Activated CD4-positive, alpha-beta T cell treated with anti-CD3 and anti-CD28 coated beads, Interleukin-2, amount 50 U/mL, for 1 hour (primary cell): Measurements from ENCODE around the gene CNP.
"Not testable (repeated sequence)": the region's sequence is repeated elsewhere in the genome, so short reads cannot be mapped to it uniquely, and the experiment has no call there.

Source experiments
- DNase-seq: peaks from one replicate; pipeline ENCODE4 v3.0.0-alpha.2; 2020

The CNP gene

DNA sequence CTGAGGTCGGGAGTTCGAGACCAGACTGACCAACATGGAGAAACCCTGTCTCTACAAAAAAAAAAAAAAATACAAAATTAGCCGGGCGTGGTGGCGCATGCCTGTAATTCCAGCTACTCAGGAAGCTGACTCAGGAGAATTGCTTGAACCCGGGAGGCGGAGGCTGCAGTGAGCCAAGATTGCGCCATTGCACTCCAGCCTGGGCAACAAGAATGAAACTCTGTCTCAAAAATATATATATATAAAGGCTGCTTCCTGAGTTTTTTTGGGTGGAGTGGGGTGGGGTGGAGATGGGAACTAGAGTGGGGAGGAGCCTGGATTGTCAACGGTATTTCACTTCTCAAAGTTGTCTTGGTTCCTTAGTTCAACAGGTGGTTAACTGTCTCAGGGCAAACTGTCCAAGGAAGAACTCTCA lies 43.7 kb downstream of the CNP start:
- DNase-seq: not testable (repeated sequence)

DNA sequence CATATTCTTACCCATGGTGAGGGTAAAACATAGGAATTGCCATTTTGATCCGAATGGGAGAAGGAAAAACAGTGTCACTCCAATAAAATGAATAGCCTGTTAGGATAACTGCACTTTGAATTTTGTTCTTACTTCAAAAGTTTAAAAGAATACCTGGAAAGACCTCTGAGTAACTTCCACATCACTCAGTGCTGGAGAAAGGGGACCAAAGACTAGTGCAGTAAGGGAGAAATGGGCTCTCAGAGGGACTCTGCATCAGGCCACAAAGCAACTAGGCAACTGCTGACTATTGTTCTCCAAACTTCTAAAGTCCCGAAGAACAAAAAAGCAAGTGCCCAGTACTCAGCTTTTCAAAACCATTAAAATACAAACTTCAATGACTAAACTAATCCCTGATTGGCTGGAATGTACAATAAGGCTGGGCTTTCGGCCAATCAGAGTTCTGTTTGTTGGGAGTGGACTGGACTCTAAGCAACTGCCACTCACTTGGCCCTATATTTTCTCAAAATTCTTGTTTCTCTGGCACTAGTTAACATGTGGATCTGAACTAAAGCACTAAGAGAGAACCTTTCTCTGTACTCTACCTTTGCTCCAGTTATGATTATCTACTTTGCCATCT lies 44.4 kb downstream of the CNP start:
- no peak for DNase-seq

- DNase-seq: not testable (repeated sequence)
These were observed 45.8 kb downstream of the CNP start for GRCh38 chr17:42012363-42012762.

GRCh38 chr17:42013740-42014139 lies 47.1 kb downstream of the CNP start:
- not testable (repeated sequence) for DNase-seq

DNA sequence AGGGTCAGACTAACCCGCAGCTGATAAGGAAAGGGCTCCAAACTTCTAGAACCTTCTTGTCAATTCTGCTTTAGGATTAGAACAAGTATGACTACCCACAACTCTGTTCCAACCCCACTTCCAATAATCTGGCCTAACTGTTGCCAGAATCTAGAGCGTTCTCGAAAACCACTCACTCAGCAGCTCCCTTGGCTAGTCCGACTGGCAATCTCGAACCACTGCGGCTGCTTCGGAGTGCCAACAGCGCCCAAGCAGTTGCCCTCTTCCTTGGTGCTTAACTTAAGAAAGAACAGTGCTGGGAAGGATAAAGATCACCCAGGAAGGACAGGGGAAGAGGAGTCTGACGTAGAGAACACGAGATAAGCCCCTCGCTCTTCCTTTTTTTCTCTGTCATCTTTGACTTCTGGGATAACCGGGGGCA lies 49.8 kb downstream of the CNP start:
- DNase-seq: peak; percentile 13

DNA sequence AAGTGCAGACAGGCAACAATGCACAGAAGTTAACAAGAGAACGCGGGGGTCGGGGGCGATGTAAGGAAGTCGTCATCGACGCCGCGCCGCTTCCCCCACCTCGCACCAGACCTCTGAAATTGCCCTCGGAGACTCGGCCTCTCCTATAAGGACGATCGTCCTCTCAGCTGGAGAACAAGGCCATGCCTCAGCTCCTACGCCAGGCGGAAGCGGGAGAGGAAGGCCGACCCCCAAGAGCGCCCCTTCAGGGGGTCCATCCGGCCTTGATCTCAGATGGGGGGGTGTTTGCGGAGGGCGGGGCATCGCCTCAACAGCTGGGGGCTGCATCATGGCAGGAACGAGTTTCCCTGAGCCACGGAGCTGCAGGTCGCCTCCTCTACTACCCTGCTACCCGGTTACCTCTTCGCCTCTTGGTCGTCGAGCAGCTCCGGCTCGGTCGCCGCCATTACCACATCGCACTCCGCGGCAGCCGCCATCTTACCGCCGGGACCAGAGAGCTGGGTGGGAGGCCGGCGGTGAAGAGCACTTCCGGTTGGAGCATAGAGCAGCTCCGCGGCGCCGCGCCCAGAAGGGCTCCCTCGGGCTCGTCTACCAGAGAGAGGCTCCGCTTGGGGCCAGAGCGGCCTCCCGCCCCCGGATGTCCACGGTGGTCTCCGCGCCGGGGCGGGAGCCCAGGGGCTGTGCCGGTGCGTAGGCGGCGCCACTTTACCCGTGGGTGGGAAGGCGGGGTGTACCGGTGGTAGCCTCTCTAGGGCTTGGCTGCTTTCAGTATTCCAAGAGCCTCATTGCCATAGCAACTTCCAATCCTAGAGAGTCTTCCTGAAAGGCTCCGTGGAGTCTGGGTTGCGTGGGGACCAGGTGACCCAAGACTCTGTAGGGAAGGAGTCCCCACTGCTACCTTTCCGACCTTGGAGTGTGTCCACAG lies 50.6 kb downstream of the CNP start, which contains the start of gene DNAJC7:
TSS of gene DNAJC7 (minus strand) at position 499 of the 925 bp plus-strand sequence. CDS start at position 476, 23 bp downstream.
- DNase-seq: peak; percentile 87

DNA sequence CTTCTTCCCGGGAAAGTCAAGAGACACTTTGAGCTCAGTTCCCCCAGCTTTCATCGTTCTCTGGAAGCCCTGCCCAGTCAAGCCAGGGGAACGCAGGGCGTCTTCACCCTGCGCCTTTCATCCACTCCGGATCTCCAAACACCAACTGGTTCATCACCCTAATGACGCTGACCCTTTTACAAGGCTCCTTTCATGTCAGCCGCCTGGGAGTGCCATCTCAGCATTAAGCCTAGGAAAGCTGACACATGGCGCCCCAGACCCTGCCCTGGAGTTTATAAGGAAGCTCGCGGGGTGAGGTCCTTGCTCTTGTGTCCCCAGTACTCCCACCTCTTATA lies 51.2 kb downstream of the CNP start:
- DNase-seq: no peak

DNA sequence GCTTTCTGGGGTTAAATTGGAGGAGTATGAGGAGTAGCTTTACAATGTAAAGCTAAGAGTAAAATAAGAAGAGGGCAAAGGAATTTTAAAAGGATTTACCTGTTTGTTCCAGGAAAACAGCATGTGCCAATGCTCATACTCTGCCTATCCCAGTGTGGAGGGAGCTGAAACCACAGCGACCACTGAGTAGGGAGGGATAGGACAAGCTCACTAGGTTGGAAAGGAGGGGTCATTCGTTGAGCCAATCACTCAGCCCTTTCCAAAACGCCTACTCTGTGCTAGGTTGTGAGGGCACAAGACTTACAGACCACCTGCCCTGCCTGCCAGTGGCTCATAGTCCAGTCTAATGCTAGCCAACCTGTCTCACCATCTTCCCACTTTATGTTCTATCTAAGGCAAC lies 51.7 kb downstream of the CNP start:
- DNase-seq: no peak

DNA sequence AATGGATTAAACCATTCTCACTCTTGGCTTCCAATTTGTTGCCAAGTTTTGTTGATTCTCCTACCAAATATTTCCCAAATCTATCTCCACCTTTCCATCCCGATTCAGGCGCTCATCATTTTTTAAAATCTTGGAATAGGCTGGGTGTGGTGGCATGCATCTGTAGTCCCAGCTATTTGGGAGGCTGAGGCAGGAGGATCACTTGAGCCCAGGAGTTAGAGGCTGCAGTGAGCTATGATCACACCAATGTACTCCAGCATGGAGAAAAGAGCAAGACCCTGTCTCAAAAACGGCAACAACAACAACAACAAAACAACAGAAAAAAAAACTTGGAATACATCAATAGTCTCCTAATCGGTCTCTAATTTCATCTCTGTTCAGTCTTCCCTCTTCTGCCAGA lies 52.4 kb downstream of the CNP start:
- no peak for DNase-seq

DNA sequence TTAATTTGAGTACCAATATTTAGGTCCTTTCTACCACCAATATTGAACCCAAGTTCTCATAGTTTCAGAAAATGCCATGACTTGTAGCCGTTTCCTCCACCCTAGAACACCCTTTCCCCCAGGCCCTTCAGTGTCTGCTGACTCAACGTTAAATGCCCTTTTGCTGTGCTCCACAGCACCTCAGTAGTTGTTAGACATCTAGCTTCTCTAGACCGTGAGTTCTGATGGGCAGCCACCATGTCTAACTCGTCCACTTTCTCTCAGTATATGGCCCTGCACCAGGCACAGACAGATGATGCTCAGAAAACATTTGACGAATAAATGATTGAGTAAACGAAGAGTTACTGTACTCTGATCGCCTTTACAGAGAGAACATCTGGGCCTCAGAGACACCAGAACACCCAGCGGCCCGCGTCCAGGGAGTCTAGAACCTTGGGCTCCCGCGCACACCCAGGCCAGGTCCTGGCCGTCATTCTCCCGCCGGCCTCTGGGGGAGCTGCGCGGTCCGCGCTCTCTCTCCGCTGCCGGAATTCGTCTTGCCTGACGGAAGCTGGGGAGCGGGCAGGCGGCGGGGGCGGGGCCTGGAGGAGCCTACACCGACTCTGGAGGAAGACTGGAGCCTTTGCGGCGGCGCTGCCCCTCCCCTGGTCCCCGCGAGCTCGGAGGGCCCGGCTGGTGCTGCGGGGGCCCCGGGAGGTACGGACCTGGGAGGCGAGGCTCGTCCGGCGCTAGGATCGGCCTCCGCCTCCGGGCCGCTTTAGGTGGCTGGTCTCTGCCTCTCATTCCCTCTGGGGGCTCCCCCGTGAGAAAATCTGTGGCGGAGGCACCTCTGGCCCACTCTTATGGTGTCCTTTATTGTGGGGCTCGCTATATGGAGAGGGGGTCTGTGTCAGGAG lies 53.2 kb downstream of the CNP start, which contains the start of gene NKIRAS2:
TSS of gene NKIRAS2 (plus strand) at position 582 of the 896 bp plus-strand sequence. CDS start 1,488 bp downstream, outside the sequence.
- DNase-seq: peak; percentile 92

DNA sequence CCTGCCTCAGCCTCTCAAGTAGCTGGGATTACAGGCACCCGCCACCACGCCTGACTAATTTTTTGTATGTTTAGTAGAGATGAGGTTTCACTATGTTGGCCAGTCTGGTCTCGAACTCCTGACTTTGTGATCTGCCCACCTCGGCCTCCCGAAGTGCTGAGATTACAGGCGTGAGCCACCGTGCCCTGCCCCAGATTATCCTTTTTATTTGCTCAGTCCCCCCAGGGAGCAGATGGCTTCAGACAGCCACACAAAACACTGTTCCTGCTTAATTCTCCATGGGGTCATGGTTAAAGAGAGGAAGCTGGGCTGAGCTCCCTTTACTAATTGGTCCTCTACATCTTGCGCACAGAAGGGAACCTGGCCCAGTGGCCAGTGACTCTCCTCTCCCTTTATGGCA lies 54.2 kb downstream of the CNP start:
- not testable (repeated sequence) for DNase-seq

- DNase-seq: no peak
These were observed 57.1 kb downstream of the CNP start for GRCh38 chr17:42023524-42024349.

DNA sequence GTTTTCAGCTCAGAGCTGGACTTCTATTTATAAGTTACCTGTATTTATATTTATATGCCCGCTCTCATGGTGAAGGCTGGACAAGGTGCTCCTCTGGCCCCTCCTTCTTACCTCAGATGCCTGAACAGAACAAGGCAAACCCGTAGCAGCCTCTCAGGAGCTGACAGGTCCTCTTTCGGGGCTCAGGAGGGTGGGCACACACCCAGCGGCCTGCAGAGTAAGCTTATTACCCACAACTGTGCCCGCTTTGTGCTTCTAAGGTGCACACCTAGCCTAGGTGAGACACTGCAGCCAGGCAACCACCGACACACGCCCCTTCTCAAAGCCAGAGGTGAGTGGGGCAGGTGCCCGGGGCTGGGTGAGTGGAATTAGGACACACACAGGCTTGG lies 58.6 kb downstream of the CNP start:
- no peak for DNase-seq

GRCh38 chr17:42025936-42026335 lies 59.3 kb downstream of the CNP start:
- DNase-seq: no peak

DNA sequence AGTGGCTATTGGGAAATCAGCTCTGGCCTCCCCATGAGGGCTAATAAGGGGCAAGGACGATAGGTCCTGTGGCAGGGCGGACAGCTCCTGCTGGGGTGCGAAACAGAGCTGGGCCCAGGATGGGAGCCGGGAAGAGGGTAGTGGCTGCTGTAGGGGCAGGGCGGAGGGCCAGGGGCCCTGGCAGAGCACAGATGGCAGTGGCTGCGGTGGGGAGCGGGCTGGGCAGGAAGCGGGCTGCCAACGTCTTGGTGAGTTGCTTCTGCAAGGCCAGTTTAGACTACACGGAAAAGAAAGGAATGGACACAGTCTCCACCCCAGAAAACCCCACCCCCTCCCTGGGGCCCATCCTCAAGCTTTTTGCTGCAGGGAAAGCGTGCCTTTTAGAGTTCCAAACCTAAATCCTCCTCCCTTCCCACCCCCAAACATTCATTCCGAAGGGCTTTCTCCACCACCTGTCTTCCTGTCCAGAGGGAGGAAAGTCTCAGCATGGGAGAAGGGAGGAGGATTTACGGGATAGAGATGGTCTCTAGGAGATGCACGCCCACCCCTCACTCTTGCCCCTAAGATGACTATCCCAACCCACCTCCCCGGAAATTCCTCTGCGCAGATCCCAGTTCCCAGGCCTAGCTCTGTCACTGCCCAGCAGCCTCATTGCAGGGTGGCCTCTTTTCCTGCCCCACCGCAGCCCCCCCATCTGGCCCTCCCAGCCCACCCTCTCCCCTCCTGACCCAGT lies 60.4 kb downstream of the CNP start:
- no peak for DNase-seq
